Testis (tissue), 3 donors: ENCODE results near the gene TTC39B. TPM values are rescaled to one million over a fixed set of nuclear protein-coding genes. Genes with fewer than 3 reads are reported as not detected.

ENCODE experiments used
- DNase-seq: peaks from one replicate; pipeline ENCODE4 v3.0.0-alpha.2; 2019
- H3K27ac ChIP-seq, 2 donors: fragments of 200-600 bp; sonication (generic); one replicate each; pipeline ENCODE4 v1.5.1; 2019
- H3K27me3 ChIP-seq: fragments of 200-600 bp; sonication (generic); one replicate; pipeline ENCODE4 v1.5.1; 2019
- H3K36me3 ChIP-seq: fragments of 200-600 bp; sonication (generic); one replicate; pipeline ENCODE4 v1.5.1; 2017; ENCODE audit warnings: low read depth; ENCODE audit errors: missing control alignments
- H3K4me1 ChIP-seq: fragments of 200-600 bp; sonication (generic); one replicate; pipeline ENCODE4 v1.5.1; 2019
- H3K4me3 ChIP-seq, 2 donors: fragments of 200-600 bp; sonication (generic); one replicate each; pipeline ENCODE4 v1.5.1; 2017 to 2019
- H3K9me3 ChIP-seq: fragments of 200-600 bp; sonication (generic); one replicate; pipeline ENCODE4 v1.5.1; 2017
- CTCF ChIP-seq, 3 experiments: fragments of 450-650 bp in 2 of 3; fragments of 200-600 bp in 1 of 3; sonication (generic) in 1 of 3; IDR thresholded peaks; one replicate each; pipeline ENCODE4 v1.5.1; 2016 to 2019; ENCODE audit warnings: antibody characterized with exemption in 3 of 3, mild to moderate bottlenecking in 2 of 3, moderate library complexity in 1 of 3
- POLR2A ChIP-seq: fragments of 450-650 bp; IDR thresholded peaks from one replicate; pipeline ENCODE4 v1.6.1; 2017; ENCODE audit warnings: antibody characterized with exemption, mild to moderate bottlenecking, moderate library complexity
- WGBS, 2 donors: methylation state at CpG; one replicate each; pipeline ENCODE4 v1.1.5; 2018; 5-methylcytosine and 5-hydroxymethylcytosine counted together
- intact Hi-C: fragments of 100-400 bp; cut with DNase I; formaldehyde crosslinking; loops from one replicate; pipeline ENCODE4 v1.15.1; 2023; ENCODE audit warnings: low total_unique reads
- polyA plus RNA-seq: library from polyadenylated mRNA; stranded (reverse); fragments of 350-450 nt; fragmentation: Illumina TruSeq; extraction: RNeasy Lipid Tissue Mini Kit (QIAGEN cat#74804); gene quantifications from one replicate; pipeline ENCODE4 v1.2.3, GENCODE V29; 2014; ENCODE audit warnings: low read depth, low replicate concordance; ENCODE audit not compliant: insufficient read depth
- total RNA-seq, 2 donors: library from RNA; depleted of rRNA; stranded (reverse); fragments of >200 nt; gene quantifications; one replicate each; pipeline ENCODE4 v1.2.3, GENCODE V29; 2016

TTC39B gene
- total and polyA plus RNA-seq, 3 donors from 2014 or later = 5.7 to 8.9 (median 8.5) TPM

- H3K27ac ChIP-seq = no peak overlapping the region
- 77 to 86% methylated on average over 7 of the region's 7 CpGs for WGBS, 2 donors
- intact Hi-C loops = no loop called here
Observed at GRCh38 chr9:15220658-15221318, 86.2 kb downstream of the TTC39B start.

GRCh38 chr9:15219546-15219945 is 87.5 kb downstream of the TTC39B start:
- intact Hi-C loops = no loop called here
- Histone ChIP-seq H3K36me3 (no peaks in the 10 kb centered on the region), H3K27ac (no peak overlapping the region), H3K9me3 (no peaks in the 10 kb centered on the region), H3K4me1 (no peaks in the 10 kb centered on the region), H3K27me3 (no peaks in the 10 kb centered on the region), H3K4me3 (no peak overlapping the region)
- WGBS, 2 donors = 79 to 86% methylated on average over 5 of the region's 5 CpGs
- DNase-seq = no peak
- no peak for TF ChIP-seq CTCF (IDR thresholded peaks at IDR 0.05)
- no peak for TF ChIP-seq POLR2A

More at GRCh38 chr9:15220658-15221318, 86.2 kb downstream of the TTC39B start:
- H3K9me3 ChIP-seq = no peaks in the 10 kb centered on the region
- TF ChIP-seq CTCF (IDR thresholded peaks at IDR 0.05) (no peak), POLR2A (no peak)
- H3K36me3 ChIP-seq = no peaks in the 10 kb centered on the region
- H3K4me1 ChIP-seq = no peaks in the 10 kb centered on the region
- no peak for DNase-seq
- no peak overlapping the region for H3K4me3 ChIP-seq
- H3K27me3 ChIP-seq = no peaks in the 10 kb centered on the region

DNA sequence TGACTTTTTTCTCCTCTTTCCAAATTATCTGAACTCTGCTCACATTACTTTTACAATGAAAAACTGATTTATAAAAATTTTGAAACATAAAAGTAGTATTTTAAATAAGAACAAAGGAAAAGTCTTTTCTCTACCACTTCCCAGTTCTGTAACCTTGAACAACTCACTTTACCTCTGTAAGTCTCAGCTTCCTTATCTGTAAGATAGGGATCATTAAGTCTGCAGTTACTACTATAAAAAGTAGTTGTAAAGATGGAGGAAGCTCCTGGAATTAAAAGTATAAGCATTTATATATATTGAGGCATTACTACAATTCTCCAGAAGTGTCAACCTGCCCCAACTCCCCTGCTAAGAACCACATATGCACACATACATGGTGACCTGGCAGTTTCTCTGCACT is 88.0 kb downstream of the TTC39B start:
- Histone ChIP-seq H3K9me3 (no peaks in the 10 kb centered on the region), H3K36me3 (no peaks in the 10 kb centered on the region), H3K4me1 (no peaks in the 10 kb centered on the region), H3K27me3 (no peaks in the 10 kb centered on the region), H3K27ac (no peak overlapping the region), H3K4me3 (no peak overlapping the region)
- intact Hi-C loops = no loop called here
- DNase-seq = no peak
- TF ChIP-seq POLR2A (no peak), CTCF (IDR thresholded peaks at IDR 0.05) (no peak)

GRCh38 chr9:15213249-15213648 is 93.8 kb downstream of the TTC39B start:
- 78 to 90% methylated on average over 5 of the region's 5 CpGs for WGBS, 2 donors
- Histone ChIP-seq H3K27me3 (no peaks in the 10 kb centered on the region), H3K4me3 (no peak overlapping the region), H3K4me1 (no peaks in the 10 kb centered on the region), H3K9me3 (no peaks in the 10 kb centered on the region), H3K36me3 (no peaks in the 10 kb centered on the region), H3K27ac (no peak overlapping the region)
- intact Hi-C loops = no loop called here
- no peak for TF ChIP-seq CTCF (IDR thresholded peaks at IDR 0.05)
- DNase-seq = no peak

- no peaks in the 10 kb centered on the region for H3K36me3 ChIP-seq
- H3K4me3 ChIP-seq = no peak overlapping the region
- no peak for DNase-seq
- H3K9me3 ChIP-seq = no peaks in the 10 kb centered on the region
- WGBS, 2 donors = 76 to 83% methylated on average over 4 of the region's 4 CpGs
- H3K27me3 ChIP-seq = no peaks in the 10 kb centered on the region
- H3K4me1 ChIP-seq = no peaks in the 10 kb centered on the region
- intact Hi-C loops = no loop called here
- H3K27ac ChIP-seq = no peak overlapping the region
- TF ChIP-seq CTCF (IDR thresholded peaks at IDR 0.05) = no peak
- TF ChIP-seq POLR2A = no peak
Observed at GRCh38 chr9:15211815-15212495, 95.1 kb downstream of the TTC39B start.
